Adrenal gland (tissue), 12 donors: ENCODE measurements around the gene TRAPPC11. TPM values are rescaled to one million over a fixed set of nuclear protein-coding genes. Genes with fewer than 3 reads are reported as not detected.

Experiments used
- DNase-seq, 7 donors: peaks; one replicate each; pipeline ENCODE4 v3.0.0-alpha.2; 2019 to 2020
- H3K27ac ChIP-seq, 5 donors: fragments of 200-600 bp; sonication (generic) in 4 of 5; 1 replicate in 3 of 5; 2 replicates in 2 of 5; pipeline versions ENCODE4 v1.5.1 to v1.8.0; 2016 to 2020; ENCODE audit warnings: mild to moderate bottlenecking in 1 of 5
- H3K27me3 ChIP-seq: fragments of 200-600 bp; 2 replicates; pipeline ENCODE4 v1.8.0; 2021
- H3K36me3 ChIP-seq, 2 donors: fragments of 200-600 bp; replicated peaks in 1 of 2; 1 replicate in 1 of 2; 2 replicates in 1 of 2; pipeline versions ENCODE4 v1.5.1 to v1.8.0; 2018 to 2022
- H3K4me1 ChIP-seq, 2 donors: fragments of 200-600 bp; replicated peaks in 1 of 2; 1 replicate in 1 of 2; 2 replicates in 1 of 2; pipeline versions ENCODE4 v1.5.1 to v1.8.0; 2018 to 2021
- H3K4me3 ChIP-seq, 4 donors: fragments of 200-600 bp; sonication (generic) in 3 of 4; one replicate each; pipeline ENCODE4 v1.5.1; 2016 to 2018
- H3K9me3 ChIP-seq, 3 donors: fragments of 200-600 bp; sonication (generic) in 1 of 3; replicated peaks in 1 of 3; 1 replicate in 2 of 3; 2 replicates in 1 of 3; pipeline versions ENCODE4 v1.5.1 to v1.8.0; 2016 to 2021
- CTCF ChIP-seq, 6 experiments: fragments of 450-650 bp in 4 of 6; fragments of 200-600 bp in 2 of 6; sonication (generic) in 1 of 6; IDR thresholded peaks; 1 replicate in 5 of 6; 2 replicates in 1 of 6; pipeline versions ENCODE4 v1.5.1 to v1.8.0; 2016 to 2021; ENCODE audit warnings: antibody characterized with exemption in 6 of 6, mild to moderate bottlenecking in 2 of 6, moderate library complexity in 1 of 6
- POLR2A ChIP-seq, 2 donors: fragments of 450-650 bp; IDR thresholded peaks; one replicate each; pipeline ENCODE4 v1.6.1; 2017; ENCODE audit warnings: antibody characterized with exemption in 2 of 2, mild to moderate bottlenecking in 2 of 2, moderate library complexity in 1 of 2
- WGBS, 4 donors: extraction: QIAGEN DNeasy Blood & Tissue Kit in 2 of 4; methylation state at CpG; one replicate each; pipeline versions ENCODE4 v1.1.5 to v1.1.7; 2013 to 2017; 5-methylcytosine and 5-hydroxymethylcytosine counted together
- intact Hi-C, 2 donors: fragments of 100-400 bp; cut with DNase I; formaldehyde crosslinking; loops; one replicate each; pipeline versions ENCODE4 v1.14.1 to v1.15.0; 2022 to 2023
- polyA plus RNA-seq, 3 donors: library from polyadenylated mRNA; stranded (reverse); fragments of 200-250 nt in 2 of 3; fragments of 350-450 nt in 1 of 3; fragmentation: Illumina TruSeq in 1 of 3; extraction: RNeasy Lipid Tissue Mini Kit (QIAGEN cat#74804) in 1 of 3; gene quantifications; one replicate each; pipeline ENCODE4 v1.2.3, GENCODE V29; 2013 to 2014
- total RNA-seq, 9 donors: library from RNA; depleted of rRNA in 4 of 9; stranded (reverse); fragments of >200 nt in 4 of 9; fragments of 120-200 nt in 1 of 9; fragmentation: NEBNext Ultra II Directional in 1 of 9; extraction: Animal tissue kit (Norgen Biotek cat#: 25700) in 1 of 9; gene quantifications; one replicate each; pipeline versions ENCODE4 v1.1.0 to v1.2.4, GENCODE V29; 2013 to 2023
- donor health status: healthy with polysubstance abuse.
- donor health status: Bipolar disorder and iron deficiency.
- donor health status: DM: yes; HTN: yes; CAD: no.
- donor health status: DM: no; HTN: no; CAD: no.
- donor health status: DM: no; HTN: no; CAD: no.
- donor health status: DM: yes; HTN: yes; CAD: no.

TRAPPC11 gene
- total and polyA plus RNA-seq, 12 donors = 20.5 to 116 (median 44.6) TPM

GRCh38 chr4:183670251-183670650 is 11.2 kb downstream of the TRAPPC11 start:
- Histone ChIP-seq H3K36me3 (peaks cover 0 to 52% of the 10 kb centered on the region in 2 donors), H3K27ac (no peak overlapping the region), H3K4me3 (no peak overlapping the region), H3K27me3 (no peaks in the 10 kb centered on the region), H3K4me1 (no peaks in the 10 kb centered on the region), H3K9me3 (peaks cover 0 to 8% (median 0%) of the 10 kb centered on the region in 3 donors)
- intact Hi-C loops = no loop called here
- WGBS, 4 donors = 72 to 74% (median 74%) methylated on average over 3 of the region's 3 CpGs
- no peak for TF ChIP-seq POLR2A (IDR thresholded peaks at IDR 0.05)
- TF ChIP-seq CTCF (IDR thresholded peaks at IDR 0.05) = no peak
- no peak for DNase-seq

- TF ChIP-seq POLR2A (IDR thresholded peaks at IDR 0.05) (no peak), CTCF (IDR thresholded peaks at IDR 0.05) (no peak)
- Histone ChIP-seq H3K36me3 (peaks cover 0 to 44% of the 10 kb centered on the region in 2 donors), H3K4me3 (no peak overlapping the region), H3K27ac (no peak overlapping the region), H3K9me3 (peaks cover 0 to 8% (median 0%) of the 10 kb centered on the region in 3 donors), H3K27me3 (no peaks in the 10 kb centered on the region), H3K4me1 (no peaks in the 10 kb centered on the region)
- no peak for DNase-seq
- intact Hi-C loops = no loop called here
- WGBS, 4 donors = 90 to 96% (median 92%) methylated on average over 12 of the region's 12 CpGs
Measured at GRCh38 chr4:183670960-183671555, 12.0 kb downstream of the TRAPPC11 start.

GRCh38 chr4:183674153-183674552 is 15.1 kb downstream of the TRAPPC11 start:
- H3K27ac ChIP-seq = no peak overlapping the region
- H3K9me3 ChIP-seq = no peaks in the 10 kb centered on the region
- intact Hi-C loops = no loop called here
- DNase-seq = peak in 2 of 7 donors; percentile 19 to 22
- WGBS, 4 donors = 75 to 89% (median 77%) methylated on average over 3 of the region's 3 CpGs
- no peaks in the 10 kb centered on the region for H3K27me3 ChIP-seq
- peaks cover 0 to 35% of the 10 kb centered on the region in 2 donors for H3K36me3 ChIP-seq
- no peak overlapping the region for H3K4me3 ChIP-seq
- TF ChIP-seq POLR2A (IDR thresholded peaks at IDR 0.05) = no peak
- TF ChIP-seq CTCF (IDR thresholded peaks at IDR 0.05) = no peak
- no peaks in the 10 kb centered on the region for H3K4me1 ChIP-seq

GRCh38 chr4:183675625-183676024 is 16.5 kb downstream of the TRAPPC11 start:
- no peak for TF ChIP-seq POLR2A (IDR thresholded peaks at IDR 0.05)
- TF ChIP-seq CTCF (IDR thresholded peaks at IDR 0.05) = no peak
- intact Hi-C loops = no loop called here
- H3K36me3 ChIP-seq = peaks cover 0 to 39% of the 10 kb centered on the region in 2 donors
- 75 to 91% (median 84%) methylated on average over 4 of the region's 4 CpGs for WGBS, 4 donors
- no peaks in the 10 kb centered on the region for H3K9me3 ChIP-seq
- H3K4me3 ChIP-seq = no peak overlapping the region
- no peak for DNase-seq
- H3K4me1 ChIP-seq = no peaks in the 10 kb centered on the region
- no peaks in the 10 kb centered on the region for H3K27me3 ChIP-seq
- no peak overlapping the region for H3K27ac ChIP-seq
